ENCODE results near the gene RGMB.
A peak's percentile ranks its signal among the peaks of the same experiment; 100 is the strongest.

Gene RGMB

DNA sequence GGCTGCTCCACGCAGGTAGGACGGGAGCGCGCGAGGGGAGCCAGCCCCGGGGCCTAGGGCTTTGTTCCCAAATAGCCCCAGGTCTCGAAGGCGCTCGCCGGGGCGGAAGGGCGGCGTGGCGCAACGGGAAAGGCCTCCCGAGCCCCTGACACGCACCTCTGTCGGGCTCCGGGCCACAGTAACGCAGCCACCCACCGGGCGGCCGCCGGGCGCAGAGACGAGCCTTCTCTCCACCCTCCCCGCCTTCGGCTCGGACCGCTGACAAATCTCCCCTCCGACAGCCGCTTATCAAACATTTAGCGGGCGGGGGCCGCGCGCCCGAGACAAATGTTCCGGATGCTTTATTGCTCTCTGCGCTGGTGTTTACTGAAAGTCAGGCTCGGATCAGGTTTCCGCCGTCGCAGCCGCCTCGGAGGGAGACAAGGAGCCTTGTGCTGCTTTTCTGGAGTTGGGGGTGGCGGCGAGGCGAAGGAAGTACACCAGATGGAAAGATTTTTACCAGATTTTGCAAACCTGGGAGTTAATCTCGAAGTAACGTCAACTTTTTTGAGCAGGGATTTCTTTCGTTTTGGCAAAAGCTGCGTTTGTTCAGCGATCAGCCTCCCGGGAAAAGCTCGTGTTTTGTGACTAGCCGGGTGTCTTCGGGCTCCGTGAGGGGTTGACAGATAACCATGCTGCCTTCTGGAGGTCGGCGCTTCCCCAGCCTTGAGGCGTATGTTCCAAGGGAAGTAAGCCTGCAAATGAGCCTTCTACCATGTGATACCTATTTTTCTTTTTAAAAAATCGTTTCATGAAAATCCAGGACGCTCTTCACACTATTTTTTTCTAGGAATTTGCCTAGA lies 950 bp downstream of the RGMB start:
- DNase-seq (ENCODE audit: extremely low read depth, low read depth), result peak; percentile 38

DNA sequence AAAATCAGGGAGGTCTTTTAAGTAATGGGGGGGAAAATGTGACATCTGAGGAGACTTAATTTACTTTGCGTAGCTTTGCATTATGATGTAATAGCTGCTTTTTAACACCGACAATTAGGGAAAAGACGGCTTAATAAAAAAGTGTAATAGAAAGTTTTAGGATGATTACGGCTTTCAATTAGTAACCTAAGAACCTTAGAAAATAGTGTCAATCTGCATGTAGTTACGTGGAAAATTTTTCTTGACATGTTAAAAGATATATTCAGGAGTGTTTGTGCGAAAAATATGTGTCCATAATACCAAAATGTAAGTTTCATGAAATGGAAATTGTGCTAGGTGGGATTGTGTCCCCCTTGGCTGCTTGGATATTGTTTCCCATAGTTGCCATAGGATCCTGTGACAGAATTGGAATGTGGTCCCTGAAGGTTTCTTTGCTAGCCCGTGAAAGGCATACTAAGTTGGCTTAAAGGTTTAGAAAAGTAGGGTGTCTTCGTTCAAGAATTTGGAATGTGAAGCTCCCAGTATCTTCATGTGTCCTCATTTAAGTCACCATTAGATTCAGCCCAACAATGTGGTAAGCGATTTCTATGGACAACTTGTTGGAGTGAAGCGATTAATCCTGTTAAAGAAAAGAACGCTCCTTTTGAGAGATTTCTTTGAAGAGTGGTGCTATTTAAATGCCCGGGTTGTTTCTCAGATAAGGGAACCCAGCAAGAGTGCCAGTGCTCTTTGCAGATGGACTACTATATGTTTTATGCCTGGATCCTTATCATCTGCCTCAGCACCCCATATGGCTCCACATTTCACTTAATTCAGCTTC lies 2.0 kb downstream of the RGMB start:
- DNase-seq (ENCODE audit: extremely low read depth, low read depth), result no peak
- TF ChIP-seq, protein P1, sequence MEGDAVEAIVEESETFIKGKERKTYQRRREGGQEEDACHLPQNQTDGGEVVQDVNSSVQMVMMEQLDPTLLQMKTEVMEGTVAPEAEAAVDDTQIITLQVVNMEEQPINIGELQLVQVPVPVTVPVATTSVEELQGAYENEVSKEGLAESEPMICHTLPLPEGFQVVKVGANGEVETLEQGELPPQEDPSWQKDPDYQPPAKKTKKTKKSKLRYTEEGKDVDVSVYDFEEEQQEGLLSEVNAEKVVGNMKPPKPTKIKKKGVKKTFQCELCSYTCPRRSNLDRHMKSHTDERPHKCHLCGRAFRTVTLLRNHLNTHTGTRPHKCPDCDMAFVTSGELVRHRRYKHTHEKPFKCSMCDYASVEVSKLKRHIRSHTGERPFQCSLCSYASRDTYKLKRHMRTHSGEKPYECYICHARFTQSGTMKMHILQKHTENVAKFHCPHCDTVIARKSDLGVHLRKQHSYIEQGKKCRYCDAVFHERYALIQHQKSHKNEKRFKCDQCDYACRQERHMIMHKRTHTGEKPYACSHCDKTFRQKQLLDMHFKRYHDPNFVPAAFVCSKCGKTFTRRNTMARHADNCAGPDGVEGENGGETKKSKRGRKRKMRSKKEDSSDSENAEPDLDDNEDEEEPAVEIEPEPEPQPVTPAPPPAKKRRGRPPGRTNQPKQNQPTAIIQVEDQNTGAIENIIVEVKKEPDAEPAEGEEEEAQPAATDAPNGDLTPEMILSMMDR (IDR thresholded peaks at IDR 0.05; ENCODE audit: low read depth, low read length), result no peak

More for the DNA sequence above, 950 bp downstream of the RGMB start:
- TF ChIP-seq, protein P1 (IDR thresholded peaks at IDR 0.05; ENCODE audit: low read depth, low read length), result no peak

DNA sequence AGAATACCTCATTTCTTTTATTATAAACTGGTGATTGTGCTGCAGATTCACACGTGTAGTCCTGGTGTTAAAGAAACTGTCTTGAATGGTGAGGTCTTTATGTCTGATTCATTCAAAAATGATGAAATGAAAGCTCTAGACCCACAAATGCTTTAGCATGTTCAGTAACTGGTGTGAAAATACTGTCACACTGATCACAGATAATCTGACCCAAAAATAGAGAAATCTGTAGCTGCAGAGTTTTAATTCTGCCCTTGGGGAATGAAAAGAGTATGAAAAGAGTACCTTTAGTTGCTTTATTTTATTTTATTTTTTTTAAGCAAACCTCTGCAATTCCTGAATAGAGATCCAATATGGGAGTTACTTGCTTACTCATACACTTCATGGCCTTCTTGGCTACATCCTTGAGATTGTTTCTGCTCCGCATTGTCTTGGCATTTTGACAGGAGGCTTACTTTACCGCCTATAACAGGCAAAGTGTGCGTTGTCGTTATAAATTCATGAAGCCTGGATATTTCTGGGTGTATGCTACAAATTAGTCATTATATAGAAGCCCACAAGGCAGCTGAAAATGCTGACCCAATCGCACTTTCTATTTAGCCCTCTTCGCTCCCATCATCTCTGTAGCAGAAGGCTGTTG lies 2.7 kb downstream of the RGMB start:
- no peak for DNase-seq (ENCODE audit: extremely low read depth, low read depth)

DNA sequence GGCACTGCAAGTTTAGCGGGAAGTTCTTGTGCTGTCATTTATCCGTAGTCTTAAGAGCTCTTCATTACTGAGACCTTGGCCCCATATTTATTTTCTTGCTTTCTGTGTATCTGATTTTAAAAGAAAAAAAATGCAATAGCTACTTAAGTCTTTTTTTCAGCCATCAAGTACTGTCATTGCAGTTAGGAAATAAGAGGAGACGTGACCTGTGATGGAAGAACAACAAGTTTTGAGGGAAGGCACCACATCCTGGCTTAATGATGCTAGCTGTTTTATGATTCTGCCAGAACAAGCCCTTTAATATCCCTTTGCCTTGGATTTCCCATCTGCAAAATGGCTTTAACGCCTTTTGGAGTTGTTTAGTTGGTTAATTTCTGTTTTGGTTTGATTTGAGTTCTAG lies 3.8 kb downstream of the RGMB start:
- TF ChIP-seq, protein P1 (IDR thresholded peaks at IDR 0.05; ENCODE audit: low read depth, low read length), result no peak
- DNase-seq (ENCODE audit: extremely low read depth, low read depth), result no peak

More for the DNA sequence above, 2.7 kb downstream of the RGMB start:
- TF ChIP-seq, protein P1 (IDR thresholded peaks at IDR 0.05; ENCODE audit: low read depth, low read length), result no peak

DNA sequence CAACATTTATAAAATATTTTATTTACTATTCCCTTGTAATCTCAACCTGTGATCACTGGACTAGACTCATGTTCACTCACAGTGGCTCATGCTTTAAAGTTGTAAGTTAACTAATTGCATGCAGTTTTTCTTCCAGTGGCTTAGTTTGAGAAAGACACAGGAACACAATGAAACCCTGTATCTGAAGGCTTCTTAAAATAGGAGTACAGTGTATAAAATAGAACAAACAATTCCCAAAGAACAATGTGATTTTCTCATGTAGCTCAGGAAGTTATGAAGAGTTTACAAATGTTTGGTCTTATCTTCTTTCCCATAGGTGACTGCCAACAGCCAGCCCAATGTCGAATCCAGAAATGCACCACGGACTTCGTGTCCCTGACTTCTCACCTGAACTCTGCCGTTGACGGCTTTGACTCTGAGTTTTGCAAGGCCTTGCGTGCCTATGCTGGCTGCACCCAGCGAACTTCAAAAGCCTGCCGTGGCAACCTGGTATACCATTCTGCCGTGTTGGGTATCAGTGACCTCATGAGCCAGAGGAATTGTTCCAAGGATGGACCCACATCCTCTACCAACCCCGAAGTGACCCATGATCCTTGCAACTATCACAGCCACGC lies 5.9 kb downstream of the RGMB start:
- TF ChIP-seq, protein P1 (IDR thresholded peaks at IDR 0.05; ENCODE audit: low read depth, low read length), result no peak
- no peak for DNase-seq (ENCODE audit: extremely low read depth, low read depth)

DNA sequence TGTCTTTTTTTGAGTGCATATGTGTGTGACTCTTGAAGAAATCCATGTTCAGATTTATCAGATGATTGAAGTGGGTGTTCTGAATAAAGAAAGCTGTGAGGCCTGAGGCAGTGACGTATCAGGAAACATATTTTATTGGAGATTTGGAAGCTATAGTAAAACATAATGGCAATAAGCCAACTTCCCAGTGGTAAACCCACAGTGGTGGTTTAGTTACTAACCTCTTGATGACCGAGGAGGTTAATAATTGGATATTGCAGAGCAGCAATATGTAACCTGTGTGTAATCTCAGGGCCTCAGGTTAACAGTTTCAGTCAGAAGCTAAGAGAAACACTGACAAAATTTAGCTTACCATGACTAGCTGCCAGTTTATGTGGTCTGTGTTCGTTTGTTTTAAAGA lies 6.9 kb downstream of the RGMB start:
- TF ChIP-seq, protein P1 (IDR thresholded peaks at IDR 0.05; ENCODE audit: low read depth, low read length), result no peak
- DNase-seq (ENCODE audit: extremely low read depth, low read depth), result no peak
